ENCODE measurements around the gene RGS3. TPM values are rescaled to one million over a fixed set of nuclear protein-coding genes. Genes with fewer than 3 reads are reported as not detected.

RGS3 gene
- total RNA-seq, 1 donor from 2014 or later: 15.0 TPM

DNA sequence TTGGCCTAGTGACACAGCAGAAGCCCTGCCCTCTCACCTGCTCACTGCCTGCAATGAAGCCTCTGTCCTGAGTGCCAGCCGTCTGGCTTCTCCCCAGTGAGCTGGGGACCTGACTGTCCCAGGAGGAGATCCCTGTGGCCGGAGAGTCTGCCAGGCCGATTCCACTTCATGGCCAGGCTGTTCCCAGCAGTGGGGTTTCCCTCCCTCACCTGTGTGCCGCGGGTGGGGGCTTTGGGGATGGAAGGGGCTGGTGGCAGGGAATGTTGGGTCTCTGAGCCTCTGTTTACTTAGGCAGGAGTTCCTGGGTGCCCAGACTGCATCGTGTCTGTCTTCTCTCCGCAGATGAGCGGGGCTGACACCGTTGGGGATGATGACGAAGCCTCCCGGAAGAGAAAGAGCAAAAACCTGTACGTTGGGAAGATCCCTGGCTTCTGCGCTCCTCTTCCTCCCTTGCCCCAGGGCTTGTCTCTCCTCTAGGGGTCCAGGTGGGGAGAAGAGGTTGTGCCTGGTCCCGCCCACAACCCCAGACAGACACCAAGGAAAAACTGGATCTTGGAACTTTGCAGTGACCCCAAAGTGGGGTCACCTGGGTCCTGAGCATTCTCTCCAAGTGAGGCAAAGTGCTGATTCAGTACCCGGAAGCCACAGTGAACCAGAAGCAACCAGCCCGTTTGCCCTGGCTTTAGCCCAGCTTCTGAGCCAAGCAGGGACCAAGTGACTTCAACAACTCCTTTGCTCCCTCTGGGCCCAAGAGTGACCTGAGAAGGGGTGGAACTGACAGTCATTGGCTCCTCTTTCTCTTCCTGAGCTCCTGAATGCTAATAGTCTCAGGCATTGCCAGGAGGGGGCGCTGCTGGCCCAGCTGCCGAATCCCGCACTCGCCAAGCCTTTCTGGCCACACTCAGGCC, 127.7 kb downstream of the RGS3 start:
- H3K27me3 Mint-ChIP-seq: no peaks in the 10 kb centered on the region
- peaks cover 34% of the 10 kb centered on the region for H3K36me3 Mint-ChIP-seq (ENCODE audit: low read depth)
- no peak overlapping the region for H3K4me3 Mint-ChIP-seq
- peak; percentile 71 for ATAC-seq (ENCODE audit: low read depth)
- ChIA-PET POLR2A (interaction anchor here (0.5 to 1.0 kb wide), 3 partner anchors 64 to 216 kb away, joined by 4 to 5 read pairs (median 4); no protein-coding TSS in a partner anchor), CTCF (interaction anchor here (0.6 to 10.9 kb wide), 25 partner anchors 9 to 319 kb away, joined by 3 to 321 read pairs (median 4); partner anchors contain the start of genes ALAD, CDC26 and PRPF4)
- peak; percentile 67 for DNase-seq
- intact Hi-C loops (cut with micrococcal nuclease): loop anchor here (1.0 to 2.0 kb wide), 2 partner anchors 64 to 144 kb away; no protein-coding TSS in a partner anchor
- H3K4me1 Mint-ChIP-seq: peaks cover 14% of the 10 kb centered on the region
- H3K9me3 Mint-ChIP-seq: no peaks in the 10 kb centered on the region
- no peak overlapping the region for H3K27ac Mint-ChIP-seq
- TF ChIP-seq, protein P1, sequence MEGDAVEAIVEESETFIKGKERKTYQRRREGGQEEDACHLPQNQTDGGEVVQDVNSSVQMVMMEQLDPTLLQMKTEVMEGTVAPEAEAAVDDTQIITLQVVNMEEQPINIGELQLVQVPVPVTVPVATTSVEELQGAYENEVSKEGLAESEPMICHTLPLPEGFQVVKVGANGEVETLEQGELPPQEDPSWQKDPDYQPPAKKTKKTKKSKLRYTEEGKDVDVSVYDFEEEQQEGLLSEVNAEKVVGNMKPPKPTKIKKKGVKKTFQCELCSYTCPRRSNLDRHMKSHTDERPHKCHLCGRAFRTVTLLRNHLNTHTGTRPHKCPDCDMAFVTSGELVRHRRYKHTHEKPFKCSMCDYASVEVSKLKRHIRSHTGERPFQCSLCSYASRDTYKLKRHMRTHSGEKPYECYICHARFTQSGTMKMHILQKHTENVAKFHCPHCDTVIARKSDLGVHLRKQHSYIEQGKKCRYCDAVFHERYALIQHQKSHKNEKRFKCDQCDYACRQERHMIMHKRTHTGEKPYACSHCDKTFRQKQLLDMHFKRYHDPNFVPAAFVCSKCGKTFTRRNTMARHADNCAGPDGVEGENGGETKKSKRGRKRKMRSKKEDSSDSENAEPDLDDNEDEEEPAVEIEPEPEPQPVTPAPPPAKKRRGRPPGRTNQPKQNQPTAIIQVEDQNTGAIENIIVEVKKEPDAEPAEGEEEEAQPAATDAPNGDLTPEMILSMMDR (IDR thresholded peaks at IDR 0.05): no peak

DNA sequence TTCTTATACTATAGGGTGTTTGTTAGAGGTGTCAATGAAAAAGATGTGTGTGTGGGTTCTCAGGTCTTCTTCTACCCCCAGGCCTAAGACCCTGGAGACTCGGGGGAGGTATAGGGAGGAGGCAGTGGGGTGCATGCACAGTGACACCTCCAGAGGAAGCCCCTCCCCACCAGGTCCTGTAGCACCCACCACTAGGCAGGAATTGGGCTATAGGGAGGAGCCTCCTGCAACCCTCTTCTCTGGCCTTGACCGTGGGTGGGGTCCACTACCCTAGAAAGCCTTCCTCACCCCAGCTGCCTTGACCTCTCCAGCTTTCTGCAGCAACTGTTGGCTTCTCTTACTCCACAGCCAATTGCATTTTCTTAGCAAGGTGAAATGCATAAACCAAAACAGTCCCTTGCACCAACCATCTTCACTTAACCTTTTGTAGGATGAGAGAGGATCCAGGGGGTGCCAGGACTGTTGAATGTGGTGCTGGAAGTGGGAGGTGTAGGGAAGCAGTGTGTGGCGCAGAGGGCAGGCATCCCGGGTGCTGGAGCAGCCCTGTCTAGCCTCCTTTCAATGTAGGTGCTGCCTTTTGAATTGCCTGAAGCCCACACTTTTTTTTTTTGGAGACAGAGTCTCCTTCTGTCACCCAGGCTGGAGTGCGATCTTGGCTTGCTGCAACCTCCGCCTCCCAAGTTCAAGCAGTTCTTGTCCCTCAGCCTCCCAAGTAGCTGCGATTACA, 128.5 kb downstream of the RGS3 start:
- ATAC-seq (ENCODE audit: low read depth): no peak
- TF ChIP-seq, protein P1 (IDR thresholded peaks at IDR 0.05): no peak

DNA sequence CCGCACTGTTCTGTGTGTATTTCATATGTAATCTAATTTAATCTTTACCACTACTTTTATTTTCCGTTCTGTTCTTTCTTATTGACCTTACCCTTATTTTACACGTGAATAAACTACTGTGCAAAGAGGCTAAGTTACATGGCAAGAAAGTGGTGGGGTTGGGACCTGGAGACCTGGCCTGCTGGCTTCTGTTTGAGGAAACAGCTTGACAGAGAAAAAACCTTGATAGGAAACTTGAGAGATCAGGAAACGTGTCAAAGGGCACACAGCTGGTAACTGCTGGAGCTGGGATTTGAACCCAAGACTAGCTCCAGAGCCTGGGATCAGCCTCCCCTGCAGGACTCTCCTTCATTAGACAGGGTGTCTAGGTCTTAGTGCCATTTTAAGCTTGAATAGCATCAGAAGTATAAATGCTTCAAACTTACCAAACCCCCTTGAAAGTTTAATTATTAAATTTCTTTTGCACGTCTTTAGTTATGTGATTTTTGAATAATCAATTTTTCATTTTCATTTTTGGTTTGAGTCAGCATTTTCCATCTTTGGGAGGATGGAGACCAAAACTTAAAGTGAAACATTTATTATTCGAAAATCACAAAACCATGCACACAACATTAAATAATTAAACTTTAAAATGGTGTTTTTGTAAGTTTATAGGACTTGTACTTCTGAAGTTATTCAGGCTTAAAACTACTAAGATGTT, 129.5 kb downstream of the RGS3 start:
- Mint-ChIP-seq H3K36me3 (ENCODE audit: low read depth) (peaks cover 42% of the 10 kb centered on the region), H3K4me1 (peaks cover 14% of the 10 kb centered on the region), H3K4me3 (no peak overlapping the region), H3K27ac (no peak overlapping the region), H3K27me3 (no peaks in the 10 kb centered on the region), H3K9me3 (no peaks in the 10 kb centered on the region)
- DNase-seq (no peak), ATAC-seq (ENCODE audit: low read depth) (no peak)
- POLR2A ChIA-PET: no interaction called here
- intact Hi-C loops (cut with micrococcal nuclease): loop anchor here (2.0 kb wide), 1 partner anchor 30 kb away; no protein-coding TSS in a partner anchor
- TF ChIP-seq, protein P1 (IDR thresholded peaks at IDR 0.05): no peak
- CTCF ChIA-PET: interaction anchor here (2.3 to 10.9 kb wide), 2 partner anchors 64 to 147 kb away, joined by 25 to 321 read pairs; no protein-coding TSS in a partner anchor

More for the DNA sequence above, 128.5 kb downstream of the RGS3 start:
- POLR2A ChIA-PET: interaction anchor here (0.5 to 1.0 kb wide), 3 partner anchors 63 to 216 kb away, joined by 4 to 5 read pairs (median 4); no protein-coding TSS in a partner anchor
- no peak overlapping the region for H3K4me3 Mint-ChIP-seq
- CTCF ChIA-PET: interaction anchor here (0.6 to 10.9 kb wide), 21 partner anchors 9 to 319 kb away, joined by 3 to 321 read pairs (median 4); partner anchors contain the start of genes ALAD, CDC26 and PRPF4
- H3K27me3 Mint-ChIP-seq: no peaks in the 10 kb centered on the region
- no peak overlapping the region for H3K27ac Mint-ChIP-seq
- no peak for DNase-seq
- H3K9me3 Mint-ChIP-seq: no peaks in the 10 kb centered on the region
- H3K4me1 Mint-ChIP-seq: peaks cover 14% of the 10 kb centered on the region
- peaks cover 35% of the 10 kb centered on the region for H3K36me3 Mint-ChIP-seq (ENCODE audit: low read depth)
- intact Hi-C loops (cut with micrococcal nuclease): loop anchor here (1.0 to 2.0 kb wide), 3 partner anchors 31 to 145 kb away; no protein-coding TSS in a partner anchor

- Mint-ChIP-seq H3K36me3 (ENCODE audit: low read depth) (peaks cover 40% of the 10 kb centered on the region), H3K27me3 (no peaks in the 10 kb centered on the region), H3K4me1 (peaks cover 14% of the 10 kb centered on the region), H3K9me3 (no peaks in the 10 kb centered on the region), H3K4me3 (no peak overlapping the region), H3K27ac (no peak overlapping the region)
- TF ChIP-seq, protein P1 (IDR thresholded peaks at IDR 0.05): no peak
- ChIA-PET POLR2A (no interaction called here), CTCF (interaction anchor here (1.1 to 10.9 kb wide), 3 partner anchors 11 to 63 kb away, joined by 3 to 321 read pairs (median 3); no protein-coding TSS in a partner anchor)
- ATAC-seq (ENCODE audit: low read depth) (peak; percentile 40), DNase-seq (no peak)
- intact Hi-C loops (cut with micrococcal nuclease): loop anchor here (2.0 kb wide), 1 partner anchor 29 kb away; no protein-coding TSS in a partner anchor
These were observed 130.3 kb downstream of the RGS3 start for GRCh38 chr9:113593682-113594281.

All from activated B cell treated with CpG ODN at 0.5 μM for 24 hours (primary cell).